ENCODE measurements around the gene DNA2. TPM values are rescaled to one million over a fixed set of nuclear protein-coding genes. Genes with fewer than 3 reads are reported as not detected.
"Not testable (repeated sequence)": the region's sequence is repeated elsewhere in the genome, so short reads cannot be mapped to it uniquely, and the experiment has no call there.

DNA2 gene
- total RNA-seq, 1 donor from 2014 or later = 4.5 TPM

- TF ChIP-seq, protein P1, sequence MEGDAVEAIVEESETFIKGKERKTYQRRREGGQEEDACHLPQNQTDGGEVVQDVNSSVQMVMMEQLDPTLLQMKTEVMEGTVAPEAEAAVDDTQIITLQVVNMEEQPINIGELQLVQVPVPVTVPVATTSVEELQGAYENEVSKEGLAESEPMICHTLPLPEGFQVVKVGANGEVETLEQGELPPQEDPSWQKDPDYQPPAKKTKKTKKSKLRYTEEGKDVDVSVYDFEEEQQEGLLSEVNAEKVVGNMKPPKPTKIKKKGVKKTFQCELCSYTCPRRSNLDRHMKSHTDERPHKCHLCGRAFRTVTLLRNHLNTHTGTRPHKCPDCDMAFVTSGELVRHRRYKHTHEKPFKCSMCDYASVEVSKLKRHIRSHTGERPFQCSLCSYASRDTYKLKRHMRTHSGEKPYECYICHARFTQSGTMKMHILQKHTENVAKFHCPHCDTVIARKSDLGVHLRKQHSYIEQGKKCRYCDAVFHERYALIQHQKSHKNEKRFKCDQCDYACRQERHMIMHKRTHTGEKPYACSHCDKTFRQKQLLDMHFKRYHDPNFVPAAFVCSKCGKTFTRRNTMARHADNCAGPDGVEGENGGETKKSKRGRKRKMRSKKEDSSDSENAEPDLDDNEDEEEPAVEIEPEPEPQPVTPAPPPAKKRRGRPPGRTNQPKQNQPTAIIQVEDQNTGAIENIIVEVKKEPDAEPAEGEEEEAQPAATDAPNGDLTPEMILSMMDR (IDR thresholded peaks at IDR 0.05; ENCODE audit: insufficient read depth, low read length, poor library complexity, severe bottlenecking) = no peak
- H3K27me3 ChIP-seq (ENCODE audit: control insufficient read depth, insufficient read depth, low read length) = no peaks in the 10 kb centered on the region
- DNase-seq (ENCODE audit: low read depth) = no peak
Observed at GRCh38 chr10:68474021-68474420, 2.2 kb upstream of the DNA2 start.

GRCh38 chr10:68471063-68471585 lies 649 bp downstream of the DNA2 start:
- no peak for DNase-seq (ENCODE audit: low read depth)
- TF ChIP-seq, protein P1 (IDR thresholded peaks at IDR 0.05; ENCODE audit: insufficient read depth, low read length, poor library complexity, severe bottlenecking) = no peak
- Histone ChIP-seq H3K4me3 (ENCODE audit: low read depth, low read length) (peak overlapping the region; percentile 60), H3K36me3 (ENCODE audit: control insufficient read depth, insufficient read depth, low read length) (no peaks in the 10 kb centered on the region), H3K27me3 (ENCODE audit: control insufficient read depth, insufficient read depth, low read length) (no peaks in the 10 kb centered on the region)

More at GRCh38 chr10:68474021-68474420, 2.2 kb upstream of the DNA2 start:
- Histone ChIP-seq H3K4me3 (ENCODE audit: low read depth, low read length) (no peak overlapping the region), H3K36me3 (ENCODE audit: control insufficient read depth, insufficient read depth, low read length) (no peaks in the 10 kb centered on the region)

DNA sequence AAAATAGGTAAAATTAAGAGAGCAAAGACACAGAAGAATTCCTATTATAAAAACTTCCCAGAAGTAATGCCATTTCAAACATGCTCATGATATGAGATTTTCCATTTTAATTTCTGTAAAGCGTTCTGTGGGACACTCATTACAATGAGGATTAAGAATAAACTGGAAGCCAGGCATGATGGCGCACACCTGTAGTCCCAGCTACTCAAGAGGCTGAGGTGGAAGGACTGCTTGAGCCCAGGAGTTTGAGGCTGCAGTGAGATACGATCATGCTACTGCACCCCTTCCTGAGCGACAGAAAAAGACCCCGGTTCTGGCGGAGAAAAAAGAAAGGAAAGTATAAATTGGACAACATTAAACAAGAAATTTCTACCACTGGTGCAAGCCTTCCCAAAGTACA lies 1.5 kb downstream of the DNA2 start:
- no peak for DNase-seq (ENCODE audit: low read depth)
- TF ChIP-seq, protein P1 (IDR thresholded peaks at IDR 0.05; ENCODE audit: insufficient read depth, low read length, poor library complexity, severe bottlenecking) = no peak
- Histone ChIP-seq H3K36me3 (ENCODE audit: control insufficient read depth, insufficient read depth, low read length) (no peaks in the 10 kb centered on the region), H3K4me3 (ENCODE audit: low read depth, low read length) (peak overlapping the region; percentile 60), H3K27me3 (ENCODE audit: control insufficient read depth, insufficient read depth, low read length) (no peaks in the 10 kb centered on the region)

DNA sequence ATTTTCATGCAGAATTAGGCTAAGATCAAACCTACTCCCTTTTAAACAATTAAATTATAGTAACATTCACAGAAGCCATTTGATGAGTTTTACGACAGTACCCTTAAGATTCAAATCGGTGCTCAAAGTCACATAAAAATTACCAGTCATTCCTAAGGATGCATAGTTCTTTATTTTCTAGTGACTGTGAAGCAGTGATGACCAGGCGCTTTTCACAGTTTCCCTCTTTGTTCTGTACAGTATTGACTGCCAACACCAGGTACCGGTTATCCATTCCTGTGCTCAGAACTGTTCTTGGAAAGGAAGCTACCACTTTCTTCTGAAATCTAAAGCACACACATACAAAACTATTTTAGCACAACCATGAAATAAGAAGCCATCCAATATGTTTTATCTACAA lies 1.9 kb downstream of the DNA2 start:
- H3K4me3 ChIP-seq (ENCODE audit: low read depth, low read length) = no peak overlapping the region
- DNase-seq (ENCODE audit: low read depth) = no peak
- H3K36me3 ChIP-seq (ENCODE audit: control insufficient read depth, insufficient read depth, low read length) = no peaks in the 10 kb centered on the region
- TF ChIP-seq, protein P1 (IDR thresholded peaks at IDR 0.05; ENCODE audit: insufficient read depth, low read length, poor library complexity, severe bottlenecking) = no peak
- H3K27me3 ChIP-seq (ENCODE audit: control insufficient read depth, insufficient read depth, low read length) = no peaks in the 10 kb centered on the region

DNA sequence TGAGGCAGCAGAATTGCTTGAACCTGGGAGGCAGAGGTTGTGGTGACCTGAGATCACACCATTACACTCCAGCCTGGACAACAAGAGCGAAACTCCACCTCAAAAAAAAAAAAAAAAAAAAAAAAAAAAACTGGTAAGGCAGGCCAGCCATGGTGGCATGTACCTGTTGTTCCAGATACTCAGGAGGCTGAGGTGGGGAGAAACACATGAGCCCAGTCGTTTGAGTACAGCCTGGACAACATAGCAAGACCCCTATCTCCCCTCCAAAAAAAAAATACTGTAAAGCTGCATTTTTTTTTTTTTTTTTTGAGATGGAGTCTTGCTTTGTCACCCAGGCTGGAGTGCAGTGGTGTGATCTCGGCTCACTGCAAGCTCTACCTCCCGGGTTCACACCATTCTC lies 7.0 kb downstream of the DNA2 start:
- not testable (repeated sequence) for DNase-seq (ENCODE audit: low read depth); H3K4me3 ChIP-seq (ENCODE audit: low read depth, low read length); H3K27me3 ChIP-seq (ENCODE audit: control insufficient read depth, insufficient read depth, low read length); H3K36me3 ChIP-seq (ENCODE audit: control insufficient read depth, insufficient read depth, low read length)

GRCh38 chr10:68463365-68464093 lies 8.2 kb downstream of the DNA2 start:
- Histone ChIP-seq H3K36me3 (ENCODE audit: control insufficient read depth, insufficient read depth, low read length) (no peaks in the 10 kb centered on the region), H3K27me3 (ENCODE audit: control insufficient read depth, insufficient read depth, low read length) (no peaks in the 10 kb centered on the region), H3K4me3 (ENCODE audit: low read depth, low read length) (no peak overlapping the region)
- TF ChIP-seq, protein P1 (IDR thresholded peaks at IDR 0.05; ENCODE audit: insufficient read depth, low read length, poor library complexity, severe bottlenecking) = no peak
- no peak for DNase-seq (ENCODE audit: low read depth)

Measured in kidney epithelial cell (primary cell).